Endothelial cell of umbilical vein (primary cell): ENCODE measurements around the gene ACVRL1. TPM values are rescaled to one million over a fixed set of nuclear protein-coding genes. Genes with fewer than 3 reads are reported as not detected.

ENCODE experiments used
- BruUV-seq: library from RNA; stranded (reverse); fragments of 400-500 nt; replicated peaks from 2 replicates; lab custom pipeline; 2021; lab: Mats Ljungman, UMichigan
- CTCF ChIA-PET: fragments of 300-600, 350-600 bp; sonication (Branson Sonifier 250); formaldehyde crosslinking; loops from one replicate; lab custom pipeline; 2021; ENCODE audit warnings: antibody characterized with exemption, inconsistent platforms; lab: Charles Lee
- POLR2A ChIA-PET: fragments of 300-600, 350-600 bp; sonication (Branson Sonifier 250); formaldehyde crosslinking; loops from one replicate; lab custom pipeline; 2021; ENCODE audit warnings: antibody characterized with exemption, inconsistent platforms; lab: Charles Lee
- DNase-seq: peaks from one replicate; pipeline ENCODE4 v3.0.0-alpha.2; 2011; ENCODE audit warnings: low read depth, low spot score
- FAIRE-seq: peaks from 2 replicates; lab custom pipeline; 2011; peaks lifted over from hg19 to GRCh38; lab: Jason Lieb, UNC
- H2AFZ ChIP-seq: 2 replicates; pipeline ENCODE4 v1.6.0; 2012; ENCODE audit warnings: low read depth, low read length, control low read depth, inconsistent platforms
- H3K27ac ChIP-seq: 2 replicates; pipeline ENCODE4 v1.5.1; 2011; ENCODE audit warnings: low read depth, mild to moderate bottlenecking, control low read depth, low read length, moderate library complexity; ENCODE audit not compliant: insufficient read depth
- H3K27me3 ChIP-seq, 2 experiments: 2 replicates each; pipeline versions ENCODE4 v1.6.0 to v1.6.1; 2011; ENCODE audit warnings: low read length in 2 of 2, mixed read lengths in 1 of 2; ENCODE audit not compliant: control insufficient read depth in 2 of 2, insufficient read depth in 2 of 2
- H3K36me3 ChIP-seq, 2 experiments: 2 replicates in 1 of 2; 3 replicates in 1 of 2; pipeline ENCODE4 v1.5.1; 2011; ENCODE audit warnings: low read length in 2 of 2, mild to moderate bottlenecking in 1 of 2, moderate library complexity in 1 of 2; ENCODE audit not compliant: control insufficient read depth in 2 of 2, insufficient read depth in 2 of 2; ENCODE audit errors: extremely low read depth in 1 of 2
- H3K4me1 ChIP-seq: 3 replicates; pipeline ENCODE4 v1.5.1; 2011; ENCODE audit warnings: mild to moderate bottlenecking, low read length; ENCODE audit not compliant: control insufficient read depth, insufficient read depth; ENCODE audit errors: extremely low read depth
- H3K4me2 ChIP-seq: 2 replicates; pipeline ENCODE4 v1.6.1; 2011; ENCODE audit warnings: low read length, control low read depth, mixed read lengths; ENCODE audit not compliant: insufficient read depth
- H3K4me3 ChIP-seq, 3 experiments: fragments of 200-600 bp in 1 of 3; sonication (generic), shearing (Covaris generic) in 1 of 3; replicated peaks in 1 of 3; 2 replicates each; pipeline ENCODE4 v1.5.1; 2011 to 2016; ENCODE audit warnings: control low read depth in 3 of 3, low read length in 3 of 3, mild to moderate bottlenecking in 2 of 3, inconsistent platforms in 1 of 3, low read depth in 1 of 3, moderate library complexity in 1 of 3; ENCODE audit not compliant: insufficient read depth in 1 of 3
- H3K79me2 ChIP-seq: 2 replicates; pipeline ENCODE4 v1.6.0; 2012; ENCODE audit warnings: low read length, inconsistent platforms; ENCODE audit not compliant: control insufficient read depth, insufficient read depth
- H3K9ac ChIP-seq: replicated peaks from 2 replicates; pipeline ENCODE3; 2011; ENCODE audit warnings: low read length, control low read depth; ENCODE audit not compliant: insufficient read depth; ENCODE audit errors: extremely low read depth
- H3K9me1 ChIP-seq: replicated peaks from 3 replicates; pipeline ENCODE4 v1.6.0; 2011; ENCODE audit warnings: mild to moderate bottlenecking, low read length; ENCODE audit not compliant: control insufficient read depth, insufficient read depth; ENCODE audit errors: extremely low read depth
- H3K9me3 ChIP-seq: replicated peaks from 2 replicates; pipeline ENCODE4 v1.5.1; 2012; ENCODE audit warnings: low read length, inconsistent platforms; ENCODE audit not compliant: control insufficient read depth, insufficient read depth
- H4K20me1 ChIP-seq: replicated peaks from 2 replicates; pipeline ENCODE3; 2011; ENCODE audit warnings: mild to moderate bottlenecking, low read length; ENCODE audit not compliant: control insufficient read depth, insufficient read depth; ENCODE audit errors: extremely low read depth
- EZH2 ChIP-seq: IDR thresholded peaks from 2 replicates; pipeline ENCODE4 v1.6.1; 2012; ENCODE audit warnings: borderline replicate concordance, low read depth, mild to moderate bottlenecking, moderate library complexity, low read length, inconsistent platforms; ENCODE audit not compliant: severe bottlenecking
- FOS ChIP-seq: IDR thresholded peaks from 2 replicates; pipeline ENCODE4 v1.6.1; 2011; ENCODE audit warnings: mild to moderate bottlenecking, low read length, moderate library complexity, borderline replicate concordance; ENCODE audit not compliant: insufficient read depth
- GATA2 ChIP-seq: IDR thresholded peaks from 2 replicates; pipeline ENCODE4 v1.7.0; 2011; ENCODE audit warnings: low read depth, mild to moderate bottlenecking, moderate library complexity, mixed read lengths, low read length; ENCODE audit not compliant: insufficient read length, insufficient read depth
- JUN ChIP-seq: IDR thresholded peaks from 2 replicates; pipeline ENCODE4 v1.6.1; 2011; ENCODE audit warnings: borderline replicate concordance, low read depth; ENCODE audit not compliant: insufficient read length, insufficient read depth
- MAX ChIP-seq: IDR thresholded peaks from 2 replicates; pipeline ENCODE4 v1.6.1; 2011; ENCODE audit not compliant: insufficient read depth, insufficient read length
- MYC ChIP-seq: IDR thresholded peaks from one replicate; pipeline ENCODE4 v1.6.1; 2011; ENCODE audit warnings: mild to moderate bottlenecking, low read depth, low read length
- POLR2A ChIP-seq: IDR thresholded peaks from 2 replicates; pipeline ENCODE4 v1.6.1; 2012; ENCODE audit warnings: low read depth, mild to moderate bottlenecking, control low read depth, low read length
- POLR2AphosphoS5 ChIP-seq: IDR thresholded peaks from 2 replicates; pipeline ENCODE4 v1.6.1; 2012; ENCODE audit warnings: low read depth, mild to moderate bottlenecking, control low read depth, low read length, moderate library complexity; ENCODE audit not compliant: insufficient read depth
- dilution Hi-C: fragments of 300-500 bp; cut with MboI; formaldehyde crosslinking; loops from one replicate; pipeline ENCODE4 v1.15.0; 2019; ENCODE audit warnings: low sequenced_read_pairs; ENCODE audit not compliant: extremely low pct_ligation_motif_present
- intact Hi-C: fragments of 100-400 bp; cut with micrococcal nuclease; formaldehyde crosslinking; loops from one replicate; pipeline ENCODE4 v1.10.0; 2022
- polyA plus RNA-seq, 4 experiments: library from polyadenylated mRNA; depleted of rRNA in 3 of 4; stranded (reverse) in 3 of 4; unstranded in 1 of 4; fragments of >200 nt; gene quantifications; 2 replicates each; pipeline versions ENCODE4 v1.2.1 to v1.2.3, GENCODE V29; 2011 to 2012; ENCODE audit warnings: missing spikeins in 1 of 4
- total RNA-seq: library from RNA; stranded (reverse); gene quantifications from 2 replicates; pipeline ENCODE4 v1.2.3, GENCODE V29; 2021
- TF ChIP-seq, protein P1 (sequence below), 2 donors: IDR thresholded peaks; 1 replicate in 1 of 2; 2 replicates in 1 of 2; pipeline ENCODE4 v1.5.1; 2011; ENCODE audit warnings: low read length in 2 of 2, mild to moderate bottlenecking in 2 of 2, moderate library complexity in 2 of 2, control low read depth in 1 of 2, inconsistent platforms in 1 of 2, low read depth in 1 of 2; ENCODE audit not compliant: insufficient read depth in 1 of 2; ENCODE audit errors: extremely low read depth in 1 of 2

Gene ACVRL1
- total and polyA plus RNA-seq, 2 donors (not counting 3 experiments of a cell fraction or from before 2014, with no cell fraction given), result 355 to 404 TPM

GRCh38 chr12:51938726-51939125 lies 31.4 kb downstream of the ACVRL1 start:
- CTCF ChIA-PET, result interaction anchor here (1.3 kb wide), 1 partner anchor 12 kb away, joined by 5 read pairs; no protein-coding TSS in a partner anchor
- no peak overlapping the region for H3K4me2 ChIP-seq

More at GRCh38 chr12:51938726-51939125, 31.4 kb downstream of the ACVRL1 start:
- FAIRE-seq (no peak), DNase-seq (no peak)
- Histone ChIP-seq H3K9me1 (no peaks in the 10 kb centered on the region), H3K36me3 (no peaks in the 10 kb centered on the region), H2AFZ (no peak overlapping the region), H3K27ac (no peak overlapping the region), H4K20me1 (no peaks in the 10 kb centered on the region), H3K4me1 (no peaks in the 10 kb centered on the region), H3K9ac (no peak overlapping the region), H3K79me2 (no peaks in the 10 kb centered on the region), H3K27me3 (no peaks in the 10 kb centered on the region), H3K9me3 (no peaks in the 10 kb centered on the region), H3K4me3 (no peak overlapping the region)
- POLR2A ChIA-PET, result no interaction called here
- intact Hi-C loops, result no loop called here
- TF ChIP-seq GATA2, result no peak
- TF ChIP-seq POLR2A, result no peak
- TF ChIP-seq EZH2, result no peak
- no peak for TF ChIP-seq MAX
- no peak for TF ChIP-seq MYC
- no peak for TF ChIP-seq POLR2AphosphoS5
- no peak for TF ChIP-seq JUN
- TF ChIP-seq FOS, result no peak
- TF ChIP-seq, protein P1, sequence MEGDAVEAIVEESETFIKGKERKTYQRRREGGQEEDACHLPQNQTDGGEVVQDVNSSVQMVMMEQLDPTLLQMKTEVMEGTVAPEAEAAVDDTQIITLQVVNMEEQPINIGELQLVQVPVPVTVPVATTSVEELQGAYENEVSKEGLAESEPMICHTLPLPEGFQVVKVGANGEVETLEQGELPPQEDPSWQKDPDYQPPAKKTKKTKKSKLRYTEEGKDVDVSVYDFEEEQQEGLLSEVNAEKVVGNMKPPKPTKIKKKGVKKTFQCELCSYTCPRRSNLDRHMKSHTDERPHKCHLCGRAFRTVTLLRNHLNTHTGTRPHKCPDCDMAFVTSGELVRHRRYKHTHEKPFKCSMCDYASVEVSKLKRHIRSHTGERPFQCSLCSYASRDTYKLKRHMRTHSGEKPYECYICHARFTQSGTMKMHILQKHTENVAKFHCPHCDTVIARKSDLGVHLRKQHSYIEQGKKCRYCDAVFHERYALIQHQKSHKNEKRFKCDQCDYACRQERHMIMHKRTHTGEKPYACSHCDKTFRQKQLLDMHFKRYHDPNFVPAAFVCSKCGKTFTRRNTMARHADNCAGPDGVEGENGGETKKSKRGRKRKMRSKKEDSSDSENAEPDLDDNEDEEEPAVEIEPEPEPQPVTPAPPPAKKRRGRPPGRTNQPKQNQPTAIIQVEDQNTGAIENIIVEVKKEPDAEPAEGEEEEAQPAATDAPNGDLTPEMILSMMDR (IDR thresholded peaks at IDR 0.05; ENCODE audit: extremely low read depth in 1 of 2, insufficient read depth in 1 of 2, low read depth in 1 of 2, low read length in 2 of 2), result no peak
- dilution Hi-C loops, result no loop called here
- no TSS peak for BruUV-seq
